AG10803 (cell line): ENCODE data around the gene METRN.
A peak's percentile ranks its signal among the peaks of the same experiment; 100 is the strongest.

Experiments used
- DNase-seq: peaks from one replicate; pipeline ENCODE4 v3.0.0; 2010; ENCODE audit warnings: low read depth
- H3K4me3 ChIP-seq: 2 replicates; pipeline ENCODE4 v1.5.1; 2011; ENCODE audit warnings: mild to moderate bottlenecking, low read length, control low read depth
- TF ChIP-seq, protein P1 (sequence below): conservative IDR thresholded peaks from 2 replicates; pipeline ENCODE4 v1.5.1; 2011; ENCODE audit warnings: mild to moderate bottlenecking, low read length, control low read depth, inconsistent platforms

Gene METRN

DNA sequence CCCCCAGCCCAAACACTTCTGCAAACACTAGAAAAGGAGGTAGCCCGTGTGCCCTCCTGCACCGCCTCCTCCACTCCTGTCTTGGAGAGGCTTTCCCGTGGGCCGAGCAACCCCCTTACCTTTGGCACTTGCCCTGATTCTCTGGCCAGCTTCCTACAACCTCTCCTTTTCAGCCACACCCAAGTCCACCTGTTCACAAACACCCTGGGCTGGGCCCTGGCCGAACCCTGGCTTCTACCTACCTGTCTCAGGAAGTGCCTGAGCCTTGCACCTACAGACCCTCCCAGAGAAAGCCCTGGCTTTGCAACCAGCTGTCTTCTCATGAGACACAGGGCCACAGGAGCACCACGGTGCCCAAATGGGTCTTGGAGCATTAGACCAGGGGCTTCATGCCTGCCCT, 4.0 kb downstream of the METRN start:
- H3K4me3 ChIP-seq = no peak overlapping the region
- DNase-seq = no peak
- TF ChIP-seq, protein P1, sequence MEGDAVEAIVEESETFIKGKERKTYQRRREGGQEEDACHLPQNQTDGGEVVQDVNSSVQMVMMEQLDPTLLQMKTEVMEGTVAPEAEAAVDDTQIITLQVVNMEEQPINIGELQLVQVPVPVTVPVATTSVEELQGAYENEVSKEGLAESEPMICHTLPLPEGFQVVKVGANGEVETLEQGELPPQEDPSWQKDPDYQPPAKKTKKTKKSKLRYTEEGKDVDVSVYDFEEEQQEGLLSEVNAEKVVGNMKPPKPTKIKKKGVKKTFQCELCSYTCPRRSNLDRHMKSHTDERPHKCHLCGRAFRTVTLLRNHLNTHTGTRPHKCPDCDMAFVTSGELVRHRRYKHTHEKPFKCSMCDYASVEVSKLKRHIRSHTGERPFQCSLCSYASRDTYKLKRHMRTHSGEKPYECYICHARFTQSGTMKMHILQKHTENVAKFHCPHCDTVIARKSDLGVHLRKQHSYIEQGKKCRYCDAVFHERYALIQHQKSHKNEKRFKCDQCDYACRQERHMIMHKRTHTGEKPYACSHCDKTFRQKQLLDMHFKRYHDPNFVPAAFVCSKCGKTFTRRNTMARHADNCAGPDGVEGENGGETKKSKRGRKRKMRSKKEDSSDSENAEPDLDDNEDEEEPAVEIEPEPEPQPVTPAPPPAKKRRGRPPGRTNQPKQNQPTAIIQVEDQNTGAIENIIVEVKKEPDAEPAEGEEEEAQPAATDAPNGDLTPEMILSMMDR = no peak

- peak overlapping the region; percentile 70 for H3K4me3 ChIP-seq
- TF ChIP-seq, protein P1 = peak; percentile 29
- no peak for DNase-seq
These were observed 5.0 kb downstream of the METRN start for GRCh38 chr16:719815-720446.

DNA sequence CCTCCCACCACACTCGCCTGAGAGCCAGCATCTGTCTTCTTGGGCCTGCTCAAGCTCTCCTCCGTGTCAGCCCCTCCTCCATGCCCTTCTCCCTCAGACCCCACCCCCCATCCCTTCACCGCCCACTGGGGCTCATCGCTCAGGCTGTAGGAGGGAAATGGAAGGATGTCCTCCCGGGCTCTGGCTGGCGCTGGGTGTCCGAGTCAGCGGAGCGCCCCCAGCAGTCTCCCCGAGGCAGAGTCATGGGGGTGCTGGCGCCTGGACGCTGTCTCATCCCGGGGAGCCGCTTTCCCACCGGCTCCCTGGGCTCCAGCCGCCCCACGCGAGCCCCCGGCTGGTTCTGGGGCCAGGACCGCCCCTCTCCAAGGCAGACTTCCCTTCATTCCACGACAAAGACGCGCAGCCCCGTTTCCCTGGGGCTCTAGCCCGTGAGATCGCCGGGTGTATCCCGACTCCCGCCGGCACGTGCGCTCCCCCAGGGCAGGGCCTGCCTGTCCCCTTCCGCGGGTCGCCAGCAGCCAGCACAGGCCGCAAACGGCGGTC, 5.6 kb downstream of the METRN start:
- H3K4me3 ChIP-seq = peak overlapping the region; percentile 70
- peak; percentile 59 for DNase-seq
- TF ChIP-seq, protein P1 = peak; percentile 37; the same call in 1 of the 2 replicates

DNA sequence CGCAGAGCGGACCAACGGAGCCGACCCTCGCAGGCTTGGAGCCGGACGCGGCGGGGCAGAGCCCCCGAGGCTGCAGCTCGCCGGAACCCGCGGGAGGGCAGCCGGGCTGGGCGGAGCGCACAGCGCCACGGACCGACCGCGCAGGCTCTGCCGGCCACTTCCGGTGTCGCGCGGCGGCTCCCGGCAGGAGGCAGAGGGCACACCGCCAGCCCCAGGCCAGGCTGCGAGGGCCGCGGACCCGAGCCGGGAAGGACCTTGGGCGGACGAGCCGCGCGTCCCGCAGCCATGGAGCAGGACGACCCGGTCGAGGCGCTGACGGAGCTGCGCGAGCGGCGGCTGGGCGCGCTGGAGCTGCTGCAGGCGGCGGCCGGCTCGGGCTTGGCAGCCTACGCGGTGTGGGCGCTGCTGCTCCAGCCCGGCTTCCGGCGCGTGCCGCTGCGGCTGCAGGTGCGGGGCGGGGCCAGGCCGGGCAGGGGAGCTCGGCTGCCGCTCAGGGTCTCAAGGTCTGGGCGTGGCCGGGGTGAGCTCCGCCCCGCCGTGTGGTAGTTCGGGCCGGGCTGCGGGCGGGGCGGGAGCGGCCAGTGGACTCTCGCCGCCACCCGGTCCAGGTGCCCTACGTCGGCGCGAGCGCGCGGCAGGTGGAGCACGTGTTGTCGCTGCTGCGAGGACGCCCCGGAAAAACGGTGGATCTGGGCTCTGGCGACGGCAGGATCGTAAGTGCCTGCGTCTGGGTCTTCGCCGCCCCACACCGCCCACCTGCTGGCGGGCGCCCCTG, 6.3 kb downstream of the METRN start, which contains the start of gene ANTKMT:
Gene ANTKMT (plus strand): TSS at position 157 of the 775 bp plus-strand sequence. CDS start 129 bp downstream, at position 286.
- H3K4me3 ChIP-seq = peak within 1 kb of the TSS; percentile 70
- TF ChIP-seq, protein P1 = no peak
- DNase-seq = peak; percentile 67

DNA sequence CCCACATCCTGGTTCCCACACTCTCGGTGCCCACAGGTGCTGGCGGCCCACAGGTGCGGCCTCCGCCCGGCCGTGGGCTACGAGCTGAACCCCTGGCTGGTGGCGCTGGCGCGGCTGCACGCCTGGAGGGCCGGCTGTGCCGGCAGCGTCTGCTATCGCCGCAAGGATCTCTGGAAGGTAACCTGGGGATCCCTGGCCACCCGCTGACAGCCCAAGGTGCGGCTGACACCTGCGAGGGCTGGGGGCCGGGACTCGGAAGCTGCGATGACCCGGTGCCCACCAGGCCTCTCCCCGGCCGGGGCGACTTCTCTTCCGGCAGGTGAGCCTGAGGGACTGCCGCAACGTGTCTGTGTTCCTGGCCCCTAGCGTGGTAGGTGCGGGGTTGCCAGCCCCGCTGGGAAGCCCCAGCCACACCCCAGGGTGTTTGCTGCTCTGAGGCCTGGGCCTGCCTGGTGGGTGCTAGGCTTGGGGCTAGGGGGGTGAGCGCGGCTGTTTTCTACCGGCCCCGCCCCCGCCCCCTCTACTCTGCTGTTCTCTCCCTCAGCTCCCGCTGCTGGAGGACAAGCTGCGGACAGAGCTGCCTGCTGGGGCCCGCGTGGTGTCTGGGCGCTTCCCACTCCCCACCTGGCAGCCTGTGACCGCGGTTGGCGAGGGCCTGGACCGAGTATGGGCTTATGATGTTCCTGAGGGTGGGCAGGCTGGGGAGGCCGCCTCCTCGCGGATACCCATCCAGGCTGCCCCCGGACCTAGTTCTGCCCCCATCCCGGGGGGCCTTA, 7.0 kb downstream of the METRN start:
- peak overlapping the region; percentile 70 for H3K4me3 ChIP-seq
- DNase-seq = no peak
- TF ChIP-seq, protein P1 = no peak

DNA sequence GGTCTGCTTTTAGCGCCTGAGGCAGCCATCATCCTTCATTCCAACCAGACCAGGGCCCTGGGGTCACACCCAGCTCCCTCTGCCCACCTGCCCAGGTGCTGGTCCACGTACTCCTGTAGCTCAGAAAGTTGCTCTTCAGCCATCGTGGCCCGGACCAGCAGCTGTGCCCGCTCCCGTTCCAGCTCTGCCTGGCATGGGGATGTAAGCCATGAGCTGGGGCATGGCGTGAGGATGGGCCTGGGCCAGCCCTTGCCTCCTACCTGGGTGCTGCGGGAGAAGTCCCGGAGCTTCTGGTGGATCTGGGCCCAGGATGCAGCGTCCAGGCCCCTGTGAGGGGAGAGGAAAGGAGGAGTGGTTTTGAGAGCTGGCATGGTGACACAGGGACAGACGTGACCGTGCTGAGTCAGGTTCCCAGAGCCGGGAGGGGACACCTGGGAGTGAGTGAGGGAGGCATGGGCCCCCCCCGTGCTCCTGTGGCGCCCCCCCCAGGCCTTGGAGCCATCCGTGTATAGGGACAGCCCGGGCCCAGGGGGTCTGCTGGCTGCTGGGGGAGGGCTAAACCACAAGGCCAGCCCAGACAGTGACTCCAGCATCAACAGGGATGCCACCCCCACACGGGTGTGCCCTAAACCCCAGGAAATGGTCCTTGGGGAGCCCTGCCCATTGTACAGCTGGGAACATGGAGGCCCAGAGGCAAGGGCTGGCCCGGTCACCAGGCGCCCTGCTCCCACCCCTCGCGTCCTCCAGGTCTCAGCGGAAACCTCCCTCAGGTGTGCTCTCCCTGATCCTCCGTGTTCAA, 8.1 kb downstream of the METRN start:
- TF ChIP-seq, protein P1 = no peak
- H3K4me3 ChIP-seq = no peak overlapping the region
- DNase-seq = no peak
